Liver (tissue), 3 donors: ENCODE measurements around the gene ATOX1.

Experiments used
- CTCF ChIP-seq: fragments of 150-350 bp; IDR thresholded peaks from 2 replicates; pipeline ENCODE4 v1.5.1; 2017; ENCODE audit warnings: improper control_type of control experiment, low read depth, low read length; ENCODE audit not compliant: missing input control
- EGR1 ChIP-seq, 2 donors: IDR thresholded peaks; 2 replicates each; pipeline ENCODE4 v1.6.1; 2016 to 2018; ENCODE audit warnings: antibody characterized with exemption in 2 of 2, low read depth in 2 of 2
- GABPA ChIP-seq, 2 donors: IDR thresholded peaks in 1 of 2; conservative IDR thresholded peaks in 1 of 2; 2 replicates each; pipeline ENCODE4 v1.6.1; 2016; ENCODE audit warnings: antibody characterized with exemption in 2 of 2, mild to moderate bottlenecking in 1 of 2, moderate library complexity in 1 of 2
- HNF4G ChIP-seq: IDR thresholded peaks from 2 replicates; pipeline ENCODE4 v1.6.1; 2016; ENCODE audit warnings: antibody characterized with exemption
- RAD21 ChIP-seq, 2 donors: IDR thresholded peaks; 2 replicates each; pipeline ENCODE4 v1.6.1; 2016; ENCODE audit warnings: antibody characterized with exemption in 2 of 2, mild to moderate bottlenecking in 2 of 2
- SP1 ChIP-seq: IDR thresholded peaks from 2 replicates; pipeline ENCODE4 v1.6.1; 2018; ENCODE audit warnings: antibody characterized with exemption, mild to moderate bottlenecking
- donor health status: healthy.
- donor health status: healthy.

GRCh38 chr5:151758141-151758429 lies 346 bp downstream of the ATOX1 start:
- TF ChIP-seq EGR1 (IDR thresholded peaks at IDR 0.05; ENCODE audit: low read depth in 2 of 2) (no peak), GABPA (IDR thresholded peaks at IDR 0.05 in 1 of 2, conservative IDR thresholded peaks at IDR 0.05 in 1 of 2) (no peak), RAD21 (IDR thresholded peaks at IDR 0.05) (no peak), CTCF (no peak), HNF4G (no peak), SP1 (no peak)
